IMR-90 (cell line): ENCODE data around the gene PIGZ. TPM values are rescaled to one million over a fixed set of nuclear protein-coding genes. Genes with fewer than 3 reads are reported as not detected.

Experiments
- ATAC-seq: fragments of 200-7000 bp; cut with Tn5 transposase; 2 replicates; pipeline ENCODE4 v1.9.1; 2020; ENCODE audit warnings: low read depth, mild to moderate bottlenecking, moderate library complexity
- BruUV-seq: library from RNA; stranded (reverse); fragments of 400-500 nt; replicated peaks from 2 replicates; lab custom pipeline; 2021; lab: Mats Ljungman, UMichigan
- CTCF ChIA-PET: fragments of 300-600 bp; formaldehyde crosslinking; extraction: SDS; loops from one replicate; lab custom pipeline; 2021; ENCODE audit warnings: antibody characterized with exemption; lab: Yijun Ruan, JAX
- POLR2A ChIA-PET: fragments of 300-600 bp; sonication (Branson Sonifier 250); formaldehyde crosslinking; loops from one replicate; lab custom pipeline; 2022; ENCODE audit warnings: antibody characterized with exemption; ENCODE audit not compliant: unreplicated experiment; lab: Charles Lee
- DNase-seq: peaks from one replicate; pipeline ENCODE4 v3.0.0; 2013
- H2AFZ ChIP-seq: replicated peaks from 2 replicates; pipeline ENCODE3; 2013; ENCODE audit warnings: low read length, mild to moderate bottlenecking; ENCODE audit not compliant: poor library complexity
- H2AK5ac ChIP-seq: 2 replicates; pipeline ENCODE4 v1.6.1; 2013; ENCODE audit warnings: low read depth, low read length, inconsistent platforms
- H2AK9ac ChIP-seq: replicated peaks from 2 replicates; pipeline ENCODE3; 2013; ENCODE audit warnings: mild to moderate bottlenecking, low read depth, low read length, moderate library complexity; ENCODE audit not compliant: poor library complexity
- H2BK120ac ChIP-seq: 2 replicates; pipeline ENCODE4 v1.6.1; 2013; ENCODE audit warnings: low read depth, low read length, inconsistent platforms
- H2BK15ac ChIP-seq: 3 replicates; pipeline ENCODE4 v1.6.1; 2013; ENCODE audit warnings: low read depth, low read length, inconsistent platforms
- H2BK20ac ChIP-seq: 2 replicates; pipeline ENCODE4 v1.6.1; 2013; ENCODE audit warnings: low read depth, mild to moderate bottlenecking, inconsistent platforms, low read length, moderate library complexity
- H2BK5ac ChIP-seq: 2 replicates; pipeline ENCODE4 v1.6.1; 2013; ENCODE audit warnings: mild to moderate bottlenecking, low read depth, low read length, inconsistent platforms; ENCODE audit not compliant: poor library complexity, severe bottlenecking
- H3K14ac ChIP-seq: replicated peaks from 2 replicates; pipeline ENCODE4 v1.6.1; 2013; ENCODE audit warnings: low read depth, low read length, inconsistent platforms
- H3K18ac ChIP-seq: 2 replicates; pipeline ENCODE4 v1.6.1; 2013; ENCODE audit warnings: low read depth, low read length, control low read depth
- H3K23ac ChIP-seq: 2 replicates; pipeline ENCODE4 v1.6.1; 2013; ENCODE audit warnings: low read depth, low read length, inconsistent platforms
- H3K27ac ChIP-seq: 2 replicates; pipeline ENCODE4 v1.5.1; 2013; ENCODE audit warnings: mild to moderate bottlenecking, control low read depth, low read length; ENCODE audit not compliant: insufficient read depth
- H3K27me3 ChIP-seq: 2 replicates; pipeline ENCODE4 v1.6.1; 2013; ENCODE audit warnings: low read length; ENCODE audit not compliant: control insufficient read depth, insufficient read depth
- H3K36me3 ChIP-seq: 2 replicates; pipeline ENCODE4 v1.6.1; 2013; ENCODE audit warnings: low read length, mixed read lengths; ENCODE audit not compliant: control insufficient read depth, insufficient read depth
- H3K4ac ChIP-seq: 2 replicates; pipeline ENCODE4 v1.6.1; 2013; ENCODE audit warnings: low read depth, low read length, inconsistent platforms
- H3K4me1 ChIP-seq: 2 replicates; pipeline ENCODE4 v1.6.1; 2013; ENCODE audit warnings: low read length, mixed read lengths; ENCODE audit not compliant: control insufficient read depth, insufficient read depth
- H3K4me2 ChIP-seq: 2 replicates; pipeline ENCODE4 v1.6.1; 2013; ENCODE audit warnings: low read depth, mild to moderate bottlenecking, control low read depth, low read length, moderate library complexity
- H3K4me3 ChIP-seq: 2 replicates; pipeline ENCODE4 v1.5.1; 2013; ENCODE audit warnings: low read depth, mild to moderate bottlenecking, control low read depth, low read length, moderate library complexity; ENCODE audit not compliant: insufficient read depth
- H3K56ac ChIP-seq: 2 replicates; pipeline ENCODE4 v1.6.1; 2013; ENCODE audit warnings: low read length, inconsistent platforms; ENCODE audit not compliant: insufficient read depth; ENCODE audit errors: extremely low read depth
- H3K79me1 ChIP-seq, 2 experiments: 2 replicates each; pipeline ENCODE4 v1.6.1; 2013; ENCODE audit warnings: low read length in 2 of 2, inconsistent platforms in 1 of 2, low read depth in 1 of 2
- H3K9ac ChIP-seq: 2 replicates; pipeline ENCODE4 v1.6.1; 2013; ENCODE audit warnings: low read depth, low read length, control low read depth
- H3K9me1 ChIP-seq: 2 replicates; pipeline ENCODE4 v1.6.1; 2013; ENCODE audit warnings: low read length, inconsistent platforms; ENCODE audit not compliant: insufficient read depth
- H3K9me3 ChIP-seq: 2 replicates; pipeline ENCODE4 v1.6.1; 2013; ENCODE audit warnings: low read length; ENCODE audit not compliant: control insufficient read depth, insufficient read depth
- H4K20me1 ChIP-seq: 2 replicates; pipeline ENCODE4 v1.6.1; 2013; ENCODE audit warnings: low read length, inconsistent platforms; ENCODE audit not compliant: insufficient read depth
- H4K5ac ChIP-seq: 2 replicates; pipeline ENCODE4 v1.6.1; 2013; ENCODE audit warnings: mild to moderate bottlenecking, low read depth, low read length, control low read depth
- H4K8ac ChIP-seq, 2 experiments: 2 replicates each; pipeline ENCODE4 v1.6.1; 2013; ENCODE audit warnings: low read depth in 2 of 2, low read length in 2 of 2, control low read depth in 1 of 2, inconsistent platforms in 1 of 2
- H4K91ac ChIP-seq: 2 replicates; pipeline ENCODE4 v1.6.1; 2013; ENCODE audit warnings: low read depth, low read length, inconsistent platforms; ENCODE audit not compliant: insufficient read depth
- BHLHE40 ChIP-seq: fragments of 150-350 bp; IDR thresholded peaks from 2 replicates; pipeline ENCODE4 v1.6.1; 2016; ENCODE audit warnings: mild to moderate bottlenecking, low read depth, low read length
- CEBPB ChIP-seq: IDR thresholded peaks from 2 replicates; pipeline ENCODE4 v1.6.1; 2012; ENCODE audit warnings: low read depth, low read length, improper control_type of control experiment
- CHD1 ChIP-seq: IDR thresholded peaks from 2 replicates; pipeline ENCODE4 v1.6.1; 2012; ENCODE audit warnings: low read depth, low read length, improper control_type of control experiment
- CTCF ChIP-seq: conservative IDR thresholded peaks from 2 replicates; pipeline ENCODE4 v1.5.1; 2012; ENCODE audit warnings: mild to moderate bottlenecking, low read depth, low read length, improper control_type of control experiment
- FOS ChIP-seq: fragments of 150-350 bp; IDR thresholded peaks from 2 replicates; pipeline ENCODE4 v1.6.1; 2016; ENCODE audit warnings: low read depth, low read length
- MAFK ChIP-seq: IDR thresholded peaks from 2 replicates; pipeline ENCODE4 v1.6.1; 2012; ENCODE audit warnings: low read depth, low read length, improper control_type of control experiment
- MAZ ChIP-seq: IDR thresholded peaks from 2 replicates; pipeline ENCODE4 v1.6.1; 2012; ENCODE audit warnings: low read depth, mild to moderate bottlenecking, low read length, improper control_type of control experiment, moderate library complexity, borderline replicate concordance
- MXI1 ChIP-seq: IDR thresholded peaks from 2 replicates; pipeline ENCODE4 v1.6.1; 2012; ENCODE audit warnings: low read depth, mild to moderate bottlenecking, low read length, moderate library complexity, borderline replicate concordance
- NFE2L2 ChIP-seq: fragments of 150-350 bp; IDR thresholded peaks from 2 replicates; pipeline ENCODE4 v1.6.1; 2016; ENCODE audit warnings: low read depth, mild to moderate bottlenecking, low read length
- POLR2A ChIP-seq: IDR thresholded peaks from 2 replicates; pipeline ENCODE4 v1.6.1; 2012; ENCODE audit warnings: mild to moderate bottlenecking, low read depth, low read length
- RAD21 ChIP-seq: IDR thresholded peaks from 2 replicates; pipeline ENCODE4 v1.6.1; 2012; ENCODE audit warnings: low read length, improper control_type of control experiment
- RCOR1 ChIP-seq: IDR thresholded peaks from 2 replicates; pipeline ENCODE4 v1.6.1; 2012; ENCODE audit warnings: mild to moderate bottlenecking, low read length, improper control_type of control experiment; ENCODE audit not compliant: insufficient replicate concordance
- RFX5 ChIP-seq: IDR thresholded peaks from 2 replicates; pipeline ENCODE4 v1.8.0; 2012; ENCODE audit warnings: low read depth, mild to moderate bottlenecking, low read length, moderate library complexity
- SMC3 ChIP-seq: fragments of 150-350 bp; IDR thresholded peaks from 2 replicates; pipeline ENCODE4 v1.6.1; 2016; ENCODE audit warnings: low read depth, mild to moderate bottlenecking, antibody characterized with exemption, low read length, moderate library complexity
- WGBS, 2 experiments: methylation state at CpG; one replicate each; pipeline versions ENCODE4 v1.1.5 to v1.1.7; 2013; ENCODE audit warnings: missing lambda C conversion rate in 2 of 2; ENCODE audit not compliant: insufficient read length in 1 of 2; ENCODE audit errors: extremely low coverage in 2 of 2; 5-methylcytosine and 5-hydroxymethylcytosine counted together
- dilution Hi-C: fragments of 300-500 bp; cut with HindIII; formaldehyde crosslinking; loops from one replicate; pipeline ENCODE4 v1.14.3; 2018; ENCODE audit warnings: low sequenced_read_pairs; ENCODE audit not compliant: unreplicated experiment
- in situ Hi-C: fragments of 300-500 bp; cut with MboI; formaldehyde crosslinking; loops from 3 replicates; pipeline ENCODE4 v1.14.3; 2019; ENCODE audit warnings: low sequenced_read_pairs, inconsistent platforms, mixed read lengths
- intact Hi-C: fragments of 100-400 bp; cut with micrococcal nuclease; formaldehyde crosslinking; loops from 2 replicates; pipeline ENCODE4 v1.10.0; 2022
- polyA plus RNA-seq, 3 experiments: library from polyadenylated mRNA; depleted of rRNA; stranded (reverse); fragments of >200 nt; gene quantifications; 2 replicates each; pipeline ENCODE4 v1.2.3, GENCODE V29; 2012; ENCODE audit warnings: low replicate concordance in 1 of 3
- total RNA-seq: library from RNA; depleted of rRNA; stranded (reverse); fragments of >200 nt; gene quantifications from 2 replicates; pipeline ENCODE4 v1.2.3, GENCODE V29; 2012
- TF ChIP-seq, protein P1 (sequence below): fragments of 150-350 bp; IDR thresholded peaks from 2 replicates; pipeline ENCODE4 v1.6.1; 2017; ENCODE audit warnings: mild to moderate bottlenecking, antibody characterized with exemption, low read length, low read depth

Gene PIGZ
- total and polyA plus RNA-seq, 2 of the 4 experiments (the other 2 are of a cell fraction): 0.18 to 0.86 TPM

DNA sequence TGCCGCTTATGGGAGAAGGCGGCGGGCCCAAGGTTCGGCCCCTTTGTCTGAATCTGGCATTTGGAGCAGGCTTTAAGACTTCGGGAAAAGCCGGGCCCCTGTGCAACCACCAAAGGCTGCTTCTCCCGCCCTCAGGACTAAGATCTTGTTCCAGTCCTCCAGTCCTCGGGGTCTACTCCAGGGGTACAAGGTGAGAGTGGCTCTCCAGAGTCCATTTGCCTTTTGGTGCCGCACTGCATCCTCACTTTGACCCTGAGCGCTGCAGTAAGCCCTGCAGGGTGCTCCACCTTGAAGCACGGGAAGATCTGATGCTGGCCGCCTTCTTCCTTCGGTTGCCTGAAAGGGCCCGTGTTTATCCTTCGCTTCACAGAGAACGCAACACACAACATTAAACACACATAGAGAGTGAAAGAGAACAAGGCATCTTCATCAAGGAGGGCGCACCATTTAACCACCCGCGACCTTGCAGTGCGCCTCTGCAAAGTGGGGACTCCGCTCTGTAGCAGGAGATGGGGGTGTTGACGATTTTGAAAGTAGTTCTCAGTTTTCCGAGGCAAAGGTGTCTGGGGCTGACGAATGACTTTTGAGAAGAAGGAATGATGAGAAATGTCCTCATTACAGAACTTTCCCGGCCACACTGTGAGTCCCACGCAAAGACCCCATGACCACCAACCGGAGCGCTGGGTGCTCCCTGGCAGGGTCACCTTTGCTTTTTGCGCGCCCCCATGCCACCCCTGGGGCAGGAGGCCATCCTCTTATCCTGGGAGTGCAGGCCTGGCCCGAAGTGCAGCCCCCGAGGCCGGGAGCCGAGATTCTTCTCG, 1.0 kb downstream of the PIGZ start:
- H2AK5ac ChIP-seq: no peak overlapping the region
- no peak overlapping the region for H4K91ac ChIP-seq
- no peak overlapping the region for H3K14ac ChIP-seq
- H2BK120ac ChIP-seq: no peak overlapping the region
- H3K27ac ChIP-seq: no peak overlapping the region
- no peak overlapping the region for H2BK15ac ChIP-seq
- H2AK9ac ChIP-seq: no peak overlapping the region
- peaks cover 4% of the 10 kb centered on the region for H3K4me1 ChIP-seq
- TF ChIP-seq BHLHE40 (no peak), POLR2A (no peak), RCOR1 (no peak), CHD1 (no peak), MAZ (no peak), CTCF (no peak), NFE2L2 (no peak), MXI1 (no peak), MAFK (no peak), CEBPB (no peak), SMC3 (no peak), RFX5 (no peak), RAD21 (no peak), FOS (no peak)
- TF ChIP-seq, protein P1, sequence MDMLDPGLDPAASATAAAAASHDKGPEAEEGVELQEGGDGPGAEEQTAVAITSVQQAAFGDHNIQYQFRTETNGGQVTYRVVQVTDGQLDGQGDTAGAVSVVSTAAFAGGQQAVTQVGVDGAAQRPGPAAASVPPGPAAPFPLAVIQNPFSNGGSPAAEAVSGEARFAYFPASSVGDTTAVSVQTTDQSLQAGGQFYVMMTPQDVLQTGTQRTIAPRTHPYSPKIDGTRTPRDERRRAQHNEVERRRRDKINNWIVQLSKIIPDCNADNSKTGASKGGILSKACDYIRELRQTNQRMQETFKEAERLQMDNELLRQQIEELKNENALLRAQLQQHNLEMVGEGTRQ: no peak
- intact Hi-C loops: no loop called here
- no peak overlapping the region for H3K23ac ChIP-seq
- no peaks in the 10 kb centered on the region for H3K79me1 ChIP-seq
- no peaks in the 10 kb centered on the region for H4K20me1 ChIP-seq
- H3K4me3 ChIP-seq: no peak overlapping the region
- H2BK20ac ChIP-seq: no peak overlapping the region
- no peak overlapping the region for H3K56ac ChIP-seq
- no peaks in the 10 kb centered on the region for H3K9me1 ChIP-seq
- H3K36me3 ChIP-seq: no peaks in the 10 kb centered on the region
- no peak overlapping the region; the same call in 1 of the 2 replicates for H3K4me2 ChIP-seq
- H3K18ac ChIP-seq: no peak overlapping the region
- CTCF ChIA-PET: no interaction called here
- H3K27me3 ChIP-seq: peaks cover 41% of the 10 kb centered on the region
- no TSS peak for BruUV-seq
- peak overlapping the region; percentile 19 for H2AFZ ChIP-seq
- no peaks in the 10 kb centered on the region for H3K9me3 ChIP-seq
- ATAC-seq: no peak
- no peak overlapping the region for H4K5ac ChIP-seq
- no peak for DNase-seq
- dilution Hi-C loops: no loop called here
- no peak overlapping the region for H4K8ac ChIP-seq
- WGBS, 2 experiments: 32% methylated on average over 14 of the region's 35 CpGs; no CpG with 5 or more reads in 1 of the 2 experiments
- in situ Hi-C loops: loop anchor here (25.0 kb wide), 1 partner anchor 355 kb away; no protein-coding TSS in a partner anchor
- POLR2A ChIA-PET: no interaction called here
- no peak overlapping the region for H3K9ac ChIP-seq
- no peak overlapping the region for H2BK5ac ChIP-seq
- no peak overlapping the region for H3K4ac ChIP-seq
